Fibroblast of pulmonary artery (primary cell): ENCODE data around the gene TMED7.
A peak's percentile ranks its signal among the peaks of the same experiment; 100 is the strongest.
"Not testable (repeated sequence)": the region's sequence is repeated elsewhere in the genome, so short reads cannot be mapped to it uniquely, and the experiment has no call there.

Experiments used
- DNase-seq: peaks from one replicate; pipeline ENCODE4 v3.0.0-alpha.2; 2010; ENCODE audit warnings: low read depth
- H3K4me3 ChIP-seq: replicated peaks from 2 replicates; pipeline ENCODE4 v1.5.1; 2011; ENCODE audit warnings: low read depth, mild to moderate bottlenecking, control low read depth, low read length, moderate library complexity
- TF ChIP-seq, protein P1 (sequence below): IDR thresholded peaks from 2 replicates; pipeline ENCODE4 v1.5.1; 2011; ENCODE audit warnings: mild to moderate bottlenecking, control low read depth, low read length, inconsistent platforms; ENCODE audit errors: missing control alignments

Gene TMED7

DNA sequence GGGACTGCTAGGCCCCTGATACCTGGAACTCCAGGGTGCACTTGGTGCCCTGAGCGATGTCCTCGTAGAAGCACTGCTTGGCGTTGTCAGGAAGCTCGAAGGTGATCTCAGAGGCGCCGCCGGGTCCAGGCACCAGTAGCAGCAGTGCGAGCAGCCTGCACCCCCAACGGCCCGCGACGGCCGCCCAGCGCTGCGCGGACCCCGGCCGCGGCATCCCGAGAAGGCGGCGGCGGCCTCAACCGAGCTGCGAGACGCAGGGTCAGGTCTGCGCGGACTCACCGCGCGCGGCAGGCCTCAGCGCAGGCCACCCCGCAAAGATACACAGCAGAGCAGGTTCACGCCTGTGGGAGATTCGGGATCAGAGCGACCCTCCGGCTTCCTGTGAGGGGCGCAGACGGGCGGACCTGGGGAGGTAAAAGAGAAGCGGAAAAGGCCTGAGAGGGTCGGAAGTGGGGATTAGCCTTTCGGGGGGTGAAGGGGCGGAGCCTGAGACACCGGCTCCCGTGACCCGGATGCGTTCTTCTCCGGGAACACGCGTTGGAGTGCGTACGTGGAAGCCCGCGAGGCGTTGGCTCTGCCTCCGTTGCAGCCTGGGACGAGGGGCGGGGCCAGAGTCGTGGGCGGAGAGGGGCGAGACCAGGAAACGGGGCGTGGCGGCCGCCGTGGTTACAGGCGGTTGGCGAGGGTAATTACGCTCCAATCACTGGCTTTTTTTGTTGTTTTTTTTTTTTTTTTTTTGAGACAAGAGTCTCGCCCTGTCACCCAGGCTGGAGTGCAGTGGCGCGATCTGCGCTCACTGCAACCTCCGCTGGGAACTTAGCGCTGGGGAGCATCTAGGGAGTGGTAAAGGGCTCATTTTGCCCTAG is at the start of gene TMED7:
Gene TMED7 (minus strand): TSS at position 458 of the 866 bp plus-strand sequence. CDS start 244 bp downstream, at position 214.
- peak within 1 kb of the TSS; percentile 86 for H3K4me3 ChIP-seq
- TF ChIP-seq, protein P1, sequence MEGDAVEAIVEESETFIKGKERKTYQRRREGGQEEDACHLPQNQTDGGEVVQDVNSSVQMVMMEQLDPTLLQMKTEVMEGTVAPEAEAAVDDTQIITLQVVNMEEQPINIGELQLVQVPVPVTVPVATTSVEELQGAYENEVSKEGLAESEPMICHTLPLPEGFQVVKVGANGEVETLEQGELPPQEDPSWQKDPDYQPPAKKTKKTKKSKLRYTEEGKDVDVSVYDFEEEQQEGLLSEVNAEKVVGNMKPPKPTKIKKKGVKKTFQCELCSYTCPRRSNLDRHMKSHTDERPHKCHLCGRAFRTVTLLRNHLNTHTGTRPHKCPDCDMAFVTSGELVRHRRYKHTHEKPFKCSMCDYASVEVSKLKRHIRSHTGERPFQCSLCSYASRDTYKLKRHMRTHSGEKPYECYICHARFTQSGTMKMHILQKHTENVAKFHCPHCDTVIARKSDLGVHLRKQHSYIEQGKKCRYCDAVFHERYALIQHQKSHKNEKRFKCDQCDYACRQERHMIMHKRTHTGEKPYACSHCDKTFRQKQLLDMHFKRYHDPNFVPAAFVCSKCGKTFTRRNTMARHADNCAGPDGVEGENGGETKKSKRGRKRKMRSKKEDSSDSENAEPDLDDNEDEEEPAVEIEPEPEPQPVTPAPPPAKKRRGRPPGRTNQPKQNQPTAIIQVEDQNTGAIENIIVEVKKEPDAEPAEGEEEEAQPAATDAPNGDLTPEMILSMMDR: no peak
- DNase-seq: peak; percentile 98

- not testable (repeated sequence) for H3K4me3 ChIP-seq, DNase-seq
These were observed 48.9 kb upstream of the TMED7 start for GRCh38 chr5:115674782-115675181.

DNA sequence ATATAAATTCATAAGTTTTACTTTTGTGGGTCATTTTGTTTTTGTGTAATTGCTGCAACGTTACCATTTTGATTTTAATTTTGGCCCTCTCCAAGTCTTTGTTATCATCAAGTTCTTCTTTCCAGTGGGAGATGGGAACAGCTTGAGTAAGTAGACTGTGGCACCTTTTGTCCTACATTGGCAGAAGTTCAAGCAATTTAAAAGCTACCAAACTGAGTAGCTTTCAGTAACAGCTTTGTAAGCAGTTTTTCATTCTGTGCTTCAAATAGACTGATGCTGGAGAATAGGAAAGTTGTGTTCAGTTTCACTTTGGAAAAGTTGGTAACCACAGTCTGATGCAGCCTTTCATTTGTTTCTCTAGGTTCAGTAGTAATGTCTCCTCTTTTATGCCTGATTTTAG is 47.8 kb upstream of the TMED7 start:
- DNase-seq: no peak
- TF ChIP-seq, protein P1: no peak
- H3K4me3 ChIP-seq: no peak overlapping the region

DNA sequence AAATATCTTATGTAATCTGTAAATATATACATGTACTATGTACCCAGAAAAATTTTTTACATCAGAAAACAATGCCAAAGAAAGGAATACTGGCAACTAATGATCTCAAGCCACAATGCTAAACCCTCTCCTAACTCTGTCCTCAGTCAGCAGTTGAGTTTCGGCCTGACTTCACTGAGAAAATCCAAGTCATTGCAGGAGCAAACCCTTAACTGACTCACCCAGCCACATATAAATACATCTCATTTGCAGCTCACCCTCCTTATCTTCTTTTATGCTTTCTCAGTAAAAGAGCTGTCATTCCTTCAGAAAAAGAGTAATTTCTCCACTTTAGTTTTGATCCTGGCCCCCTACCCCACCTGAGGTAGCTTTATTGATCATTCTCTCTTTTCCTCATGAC is 46.1 kb upstream of the TMED7 start:
- TF ChIP-seq, protein P1: no peak

GRCh38 chr5:115666023-115666422 is 40.2 kb upstream of the TMED7 start:
- DNase-seq: no peak
- TF ChIP-seq, protein P1: no peak

More for the DNA sequence above, 46.1 kb upstream of the TMED7 start:
- H3K4me3 ChIP-seq: no peak overlapping the region
- no peak for DNase-seq

DNA sequence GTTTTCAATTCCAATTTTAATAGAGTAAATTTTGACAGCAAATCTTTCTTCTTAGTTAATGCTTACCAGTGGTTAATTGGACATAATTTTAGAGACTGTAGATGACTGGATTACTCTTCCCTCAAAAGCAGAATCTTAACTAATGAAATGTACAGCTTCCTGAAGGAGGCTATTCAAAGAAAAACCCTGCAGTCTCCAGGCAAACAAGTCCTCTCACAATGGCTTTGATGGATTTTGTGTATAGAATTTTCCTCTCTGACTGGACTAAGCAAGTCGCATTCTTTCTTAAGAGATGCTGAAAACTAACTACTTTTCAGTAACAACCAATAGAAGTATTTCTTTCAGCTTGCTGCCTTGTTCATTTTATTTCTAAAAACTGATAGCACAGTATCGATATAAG is 35.7 kb upstream of the TMED7 start:
- TF ChIP-seq, protein P1: no peak
- no peak overlapping the region for H3K4me3 ChIP-seq
- no peak for DNase-seq

More at GRCh38 chr5:115666023-115666422, 40.2 kb upstream of the TMED7 start:
- no peak overlapping the region for H3K4me3 ChIP-seq

GRCh38 chr5:115661101-115661500 is 35.3 kb upstream of the TMED7 start:
- H3K4me3 ChIP-seq: no peak overlapping the region
- TF ChIP-seq, protein P1: no peak
- no peak for DNase-seq
